ENCODE data around the gene PXMP2.
"Not testable (repeated sequence)": the region's sequence is repeated elsewhere in the genome, so short reads cannot be mapped to it uniquely, and the experiment has no call there.

PXMP2 gene

GRCh38 chr12:132736913-132737312 is 49.5 kb downstream of the PXMP2 start:
- peaks cover 18% of the 10 kb centered on the region for H3K79me2 ChIP-seq (ENCODE audit: control insufficient read depth, insufficient read depth, low read length, unreplicated experiment)
- no peak overlapping the region for H2AFZ ChIP-seq (ENCODE audit: low read length, unreplicated experiment)
- no peaks in the 10 kb centered on the region for H3K27me3 ChIP-seq (ENCODE audit: insufficient read depth, low read length)
- no peak overlapping the region for H3K27ac ChIP-seq (ENCODE audit: low read depth, low read length)
- no peaks in the 10 kb centered on the region for H3K4me1 ChIP-seq (ENCODE audit: control insufficient read depth, insufficient read depth, low read length, unreplicated experiment)
- peaks cover 63% of the 10 kb centered on the region for H3K36me3 ChIP-seq (ENCODE audit: insufficient read depth, low read length)
- H3K4me3 ChIP-seq (ENCODE audit: low read depth, low read length) = no peak overlapping the region

GRCh38 chr12:132739600-132740312 is 52.4 kb downstream of the PXMP2 start:
- Histone ChIP-seq H2AFZ (ENCODE audit: low read length, unreplicated experiment) (no peak overlapping the region), H3K79me2 (ENCODE audit: control insufficient read depth, insufficient read depth, low read length, unreplicated experiment) (peaks cover 43% of the 10 kb centered on the region), H3K27me3 (ENCODE audit: insufficient read depth, low read length) (no peaks in the 10 kb centered on the region), H3K4me3 (ENCODE audit: low read depth, low read length) (no peak overlapping the region), H3K36me3 (ENCODE audit: insufficient read depth, low read length) (peaks cover 74% of the 10 kb centered on the region), H3K4me1 (ENCODE audit: control insufficient read depth, insufficient read depth, low read length, unreplicated experiment) (no peaks in the 10 kb centered on the region), H3K27ac (ENCODE audit: low read depth, low read length) (no peak overlapping the region)

- Histone ChIP-seq H3K79me2 (ENCODE audit: control insufficient read depth, insufficient read depth, low read length, unreplicated experiment) (peaks cover 45% of the 10 kb centered on the region), H3K36me3 (ENCODE audit: insufficient read depth, low read length) (peaks cover 72% of the 10 kb centered on the region), H3K4me3 (ENCODE audit: low read depth, low read length) (no peak overlapping the region), H2AFZ (ENCODE audit: low read length, unreplicated experiment) (no peak overlapping the region), H3K27ac (ENCODE audit: low read depth, low read length) (no peak overlapping the region), H3K27me3 (ENCODE audit: insufficient read depth, low read length) (no peaks in the 10 kb centered on the region), H3K4me1 (ENCODE audit: control insufficient read depth, insufficient read depth, low read length, unreplicated experiment) (no peaks in the 10 kb centered on the region)
Observed at GRCh38 chr12:132740313-132740646, 52.9 kb downstream of the PXMP2 start.

DNA sequence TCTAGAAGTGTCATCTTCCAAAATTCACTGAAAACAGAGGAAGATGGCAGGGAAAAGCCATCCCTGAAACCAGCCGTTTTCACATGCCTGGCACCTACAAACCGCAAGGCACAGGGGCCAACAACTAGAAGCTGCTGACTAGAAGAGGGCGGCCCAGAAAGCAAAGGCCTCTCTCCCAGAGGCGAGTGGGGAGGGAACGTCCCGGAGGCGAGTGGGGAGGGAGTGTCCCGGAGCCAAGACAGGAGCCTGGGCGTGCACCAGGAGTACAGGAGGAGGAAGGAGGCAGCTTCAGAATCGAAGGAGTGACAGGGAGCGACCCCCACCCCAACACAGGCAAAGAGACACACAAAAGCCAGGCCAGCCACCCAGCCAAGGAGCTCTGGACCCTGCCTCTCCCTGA is 53.3 kb downstream of the PXMP2 start:
- H3K27me3 ChIP-seq (ENCODE audit: insufficient read depth, low read length) = no peaks in the 10 kb centered on the region
- peaks cover 72% of the 10 kb centered on the region for H3K36me3 ChIP-seq (ENCODE audit: insufficient read depth, low read length)
- H2AFZ ChIP-seq (ENCODE audit: low read length, unreplicated experiment) = no peak overlapping the region
- peaks cover 48% of the 10 kb centered on the region for H3K79me2 ChIP-seq (ENCODE audit: control insufficient read depth, insufficient read depth, low read length, unreplicated experiment)
- no peaks in the 10 kb centered on the region for H3K4me1 ChIP-seq (ENCODE audit: control insufficient read depth, insufficient read depth, low read length, unreplicated experiment)
- H3K27ac ChIP-seq (ENCODE audit: low read depth, low read length) = no peak overlapping the region
- H3K4me3 ChIP-seq (ENCODE audit: low read depth, low read length) = no peak overlapping the region

DNA sequence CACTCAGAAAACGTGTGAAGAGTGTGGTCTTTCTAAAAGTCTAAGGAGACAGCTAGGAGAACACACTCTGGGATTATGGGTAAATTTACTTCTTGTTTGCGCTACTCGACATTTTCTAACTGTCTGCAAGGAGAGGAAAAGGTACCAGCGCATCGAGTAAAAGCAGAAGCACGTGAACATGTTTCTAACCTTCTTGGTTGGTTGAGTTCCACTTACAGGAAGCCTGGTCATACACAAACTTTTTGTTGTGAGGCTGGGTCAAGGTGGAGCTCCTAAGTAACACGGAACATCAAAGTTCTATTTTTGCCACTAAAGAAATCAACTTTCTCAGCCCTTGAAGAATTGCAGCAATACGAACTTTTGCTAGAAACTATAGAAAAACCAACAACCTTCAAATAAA is 54.2 kb downstream of the PXMP2 start:
- no peaks in the 10 kb centered on the region for H3K27me3 ChIP-seq (ENCODE audit: insufficient read depth, low read length)
- no peak overlapping the region for H2AFZ ChIP-seq (ENCODE audit: low read length, unreplicated experiment)
- H3K4me3 ChIP-seq (ENCODE audit: low read depth, low read length) = no peak overlapping the region
- no peak overlapping the region for H3K27ac ChIP-seq (ENCODE audit: low read depth, low read length)
- peaks cover 72% of the 10 kb centered on the region for H3K36me3 ChIP-seq (ENCODE audit: insufficient read depth, low read length)
- peaks cover 56% of the 10 kb centered on the region for H3K79me2 ChIP-seq (ENCODE audit: control insufficient read depth, insufficient read depth, low read length, unreplicated experiment)
- no peaks in the 10 kb centered on the region for H3K4me1 ChIP-seq (ENCODE audit: control insufficient read depth, insufficient read depth, low read length, unreplicated experiment)

DNA sequence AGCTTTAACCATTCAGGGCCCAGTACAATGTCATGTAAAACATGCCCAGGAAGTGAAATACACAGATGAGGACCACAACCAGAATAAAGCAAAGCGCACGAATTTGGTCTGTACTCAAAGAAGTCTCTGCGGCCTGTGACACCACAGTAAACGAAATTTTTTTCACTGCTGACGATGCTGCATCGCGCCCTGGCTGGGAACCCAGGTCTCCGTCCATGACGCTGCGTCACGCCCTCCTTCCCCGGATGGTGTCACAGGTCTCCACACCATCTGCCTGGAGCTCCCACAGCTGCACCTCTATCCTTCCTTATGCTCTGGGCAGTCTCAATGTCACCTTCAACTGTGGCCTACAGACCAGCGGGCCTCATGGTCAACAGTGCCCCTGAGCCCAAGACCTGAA is 56.4 kb downstream of the PXMP2 start:
- H3K4me1 ChIP-seq (ENCODE audit: control insufficient read depth, insufficient read depth, low read length, unreplicated experiment) = no peaks in the 10 kb centered on the region
- H3K27me3 ChIP-seq (ENCODE audit: insufficient read depth, low read length) = no peaks in the 10 kb centered on the region
- H3K4me3 ChIP-seq (ENCODE audit: low read depth, low read length) = no peak overlapping the region
- no peak overlapping the region for H2AFZ ChIP-seq (ENCODE audit: low read length, unreplicated experiment)
- no peak overlapping the region for H3K27ac ChIP-seq (ENCODE audit: low read depth, low read length)
- H3K79me2 ChIP-seq (ENCODE audit: control insufficient read depth, insufficient read depth, low read length, unreplicated experiment) = peaks cover 70% of the 10 kb centered on the region
- H3K36me3 ChIP-seq (ENCODE audit: insufficient read depth, low read length) = peaks cover 80% of the 10 kb centered on the region

- Histone ChIP-seq H3K27me3 (ENCODE audit: insufficient read depth, low read length) (no peaks in the 10 kb centered on the region), H3K79me2 (ENCODE audit: control insufficient read depth, insufficient read depth, low read length, unreplicated experiment) (peaks cover 83% of the 10 kb centered on the region), H3K4me3 (ENCODE audit: low read depth, low read length) (no peak overlapping the region), H3K36me3 (ENCODE audit: insufficient read depth, low read length) (peaks cover 76% of the 10 kb centered on the region), H3K4me1 (ENCODE audit: control insufficient read depth, insufficient read depth, low read length, unreplicated experiment) (no peaks in the 10 kb centered on the region), H3K27ac (ENCODE audit: low read depth, low read length) (no peak overlapping the region), H2AFZ (ENCODE audit: low read length, unreplicated experiment) (no peak overlapping the region)
Observed at GRCh38 chr12:132746613-132747012, 59.2 kb downstream of the PXMP2 start.

DNA sequence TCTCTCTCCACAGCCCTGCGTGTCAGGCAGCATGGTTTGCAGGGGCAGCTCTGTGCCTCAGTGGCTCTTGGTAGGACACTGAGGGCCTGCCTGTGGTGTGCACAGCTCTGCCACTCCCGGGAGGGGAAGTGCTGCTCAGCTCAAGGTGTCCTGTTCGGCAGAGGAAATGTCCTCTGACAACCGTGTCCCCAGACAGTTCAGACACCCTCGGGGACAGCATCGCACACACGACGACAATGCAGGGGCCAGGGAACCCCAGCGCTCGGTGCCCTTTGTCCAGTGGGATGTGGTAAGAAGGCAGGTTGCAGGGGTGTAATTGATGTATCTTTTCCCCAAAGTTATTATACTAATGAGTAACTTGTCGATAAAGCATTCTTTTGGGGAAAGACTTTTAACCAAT is 60.0 kb downstream of the PXMP2 start:
- Histone ChIP-seq H3K79me2 (ENCODE audit: control insufficient read depth, insufficient read depth, low read length, unreplicated experiment) (peaks cover 82% of the 10 kb centered on the region), H3K4me3 (ENCODE audit: low read depth, low read length) (no peak overlapping the region), H2AFZ (ENCODE audit: low read length, unreplicated experiment) (no peak overlapping the region)

GRCh38 chr12:132747896-132748295 is 60.5 kb downstream of the PXMP2 start:
- no peaks in the 10 kb centered on the region for H3K4me1 ChIP-seq (ENCODE audit: control insufficient read depth, insufficient read depth, low read length, unreplicated experiment)
- no peak overlapping the region for H2AFZ ChIP-seq (ENCODE audit: low read length, unreplicated experiment)
- H3K79me2 ChIP-seq (ENCODE audit: control insufficient read depth, insufficient read depth, low read length, unreplicated experiment) = peaks cover 82% of the 10 kb centered on the region
- no peak overlapping the region for H3K4me3 ChIP-seq (ENCODE audit: low read depth, low read length)
- no peak overlapping the region for H3K27ac ChIP-seq (ENCODE audit: low read depth, low read length)
- no peaks in the 10 kb centered on the region for H3K27me3 ChIP-seq (ENCODE audit: insufficient read depth, low read length)
- peaks cover 64% of the 10 kb centered on the region for H3K36me3 ChIP-seq (ENCODE audit: insufficient read depth, low read length)

More for the DNA sequence above, 60.0 kb downstream of the PXMP2 start:
- Histone ChIP-seq H3K27me3 (ENCODE audit: insufficient read depth, low read length) (no peaks in the 10 kb centered on the region), H3K27ac (ENCODE audit: low read depth, low read length) (no peak overlapping the region), H3K36me3 (ENCODE audit: insufficient read depth, low read length) (peaks cover 69% of the 10 kb centered on the region), H3K4me1 (ENCODE audit: control insufficient read depth, insufficient read depth, low read length, unreplicated experiment) (no peaks in the 10 kb centered on the region)

DNA sequence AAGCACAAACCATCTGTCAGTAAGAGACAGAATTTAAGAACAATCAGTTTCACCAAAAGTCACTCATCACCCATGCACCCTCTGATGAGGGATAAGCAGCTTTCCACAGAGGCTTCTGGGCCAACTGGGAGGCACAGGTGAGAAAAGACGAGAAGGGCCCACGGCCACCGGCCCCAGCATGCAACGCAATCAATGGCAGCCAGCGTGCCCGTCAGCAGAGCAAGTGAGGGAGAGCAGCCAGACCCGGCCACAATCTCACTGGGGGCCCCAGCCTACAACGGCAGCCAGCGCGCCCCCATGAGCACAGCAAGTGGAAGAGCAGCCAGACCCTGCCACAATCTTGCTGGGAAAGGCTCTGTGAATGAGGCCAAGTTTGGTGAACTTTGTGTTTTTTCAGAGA is 60.9 kb downstream of the PXMP2 start:
- peaks cover 65% of the 10 kb centered on the region for H3K36me3 ChIP-seq (ENCODE audit: insufficient read depth, low read length)
- H2AFZ ChIP-seq (ENCODE audit: low read length, unreplicated experiment) = no peak overlapping the region

DNA sequence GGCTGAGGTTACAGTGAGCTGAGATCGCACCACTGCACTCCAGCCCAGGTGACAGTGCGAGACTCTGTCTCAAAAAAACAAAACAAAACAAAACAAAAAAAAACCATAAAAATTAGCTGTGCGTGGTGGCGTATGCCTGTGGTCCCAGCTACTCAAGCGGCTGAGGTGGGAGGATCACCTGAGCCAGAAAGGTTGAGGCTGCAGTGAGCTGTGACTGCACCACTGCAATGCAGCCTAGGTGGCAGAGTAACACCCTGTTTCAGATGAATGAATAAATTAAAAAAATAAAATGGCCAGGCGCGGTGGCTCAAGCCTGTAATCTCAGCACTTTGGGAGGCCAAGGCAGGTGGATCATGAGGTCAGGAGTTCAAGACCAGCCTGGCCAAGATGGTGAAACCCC is 66.3 kb downstream of the PXMP2 start:
- peaks cover 88% of the 10 kb centered on the region for H3K79me2 ChIP-seq (ENCODE audit: control insufficient read depth, insufficient read depth, low read length, unreplicated experiment)
- H3K27ac ChIP-seq (ENCODE audit: low read depth, low read length); H3K4me3 ChIP-seq (ENCODE audit: low read depth, low read length); H3K27me3 ChIP-seq (ENCODE audit: insufficient read depth, low read length); H3K4me1 ChIP-seq (ENCODE audit: control insufficient read depth, insufficient read depth, low read length, unreplicated experiment); H2AFZ ChIP-seq (ENCODE audit: low read length, unreplicated experiment): not testable (repeated sequence)
- peaks cover 38% of the 10 kb centered on the region for H3K36me3 ChIP-seq (ENCODE audit: insufficient read depth, low read length)

More for the DNA sequence above, 60.9 kb downstream of the PXMP2 start:
- Histone ChIP-seq H3K4me3 (ENCODE audit: low read depth, low read length) (no peak overlapping the region), H3K27ac (ENCODE audit: low read depth, low read length) (no peak overlapping the region), H3K27me3 (ENCODE audit: insufficient read depth, low read length) (no peaks in the 10 kb centered on the region), H3K4me1 (ENCODE audit: control insufficient read depth, insufficient read depth, low read length, unreplicated experiment) (no peaks in the 10 kb centered on the region), H3K79me2 (ENCODE audit: control insufficient read depth, insufficient read depth, low read length, unreplicated experiment) (peaks cover 82% of the 10 kb centered on the region)

Measured in ACC112 (cell line).